Renal cortex interstitium (tissue), 11 donors: ENCODE measurements around the gene PHLDA3. TPM values are rescaled to one million over a fixed set of nuclear protein-coding genes. Genes with fewer than 3 reads are reported as not detected.
A peak's percentile ranks its signal among the peaks of the same experiment; 100 is the strongest.
"Not testable (repeated sequence)": the region's sequence is repeated elsewhere in the genome, so short reads cannot be mapped to it uniquely, and the experiment has no call there.

ENCODE experiments used
- DNase-seq, 11 donors: peaks; one replicate each; pipeline ENCODE4 v3.0.0-alpha.2; 2013; ENCODE audit warnings: low read depth in 9 of 11, low spot score in 4 of 11; ENCODE audit errors: extremely low read depth in 1 of 11
- polyA plus RNA-seq, 3 donors: library from polyadenylated mRNA; unstranded; fragments of 120-200 nt; gene quantifications; one replicate each; pipeline ENCODE4 v1.2.1, GENCODE V29; 2013; ENCODE audit not compliant: insufficient read length in 3 of 3

PHLDA3 gene
- polyA plus RNA-seq, 3 donors = 8.3 to 15.4 (median 11.7) TPM

DNA sequence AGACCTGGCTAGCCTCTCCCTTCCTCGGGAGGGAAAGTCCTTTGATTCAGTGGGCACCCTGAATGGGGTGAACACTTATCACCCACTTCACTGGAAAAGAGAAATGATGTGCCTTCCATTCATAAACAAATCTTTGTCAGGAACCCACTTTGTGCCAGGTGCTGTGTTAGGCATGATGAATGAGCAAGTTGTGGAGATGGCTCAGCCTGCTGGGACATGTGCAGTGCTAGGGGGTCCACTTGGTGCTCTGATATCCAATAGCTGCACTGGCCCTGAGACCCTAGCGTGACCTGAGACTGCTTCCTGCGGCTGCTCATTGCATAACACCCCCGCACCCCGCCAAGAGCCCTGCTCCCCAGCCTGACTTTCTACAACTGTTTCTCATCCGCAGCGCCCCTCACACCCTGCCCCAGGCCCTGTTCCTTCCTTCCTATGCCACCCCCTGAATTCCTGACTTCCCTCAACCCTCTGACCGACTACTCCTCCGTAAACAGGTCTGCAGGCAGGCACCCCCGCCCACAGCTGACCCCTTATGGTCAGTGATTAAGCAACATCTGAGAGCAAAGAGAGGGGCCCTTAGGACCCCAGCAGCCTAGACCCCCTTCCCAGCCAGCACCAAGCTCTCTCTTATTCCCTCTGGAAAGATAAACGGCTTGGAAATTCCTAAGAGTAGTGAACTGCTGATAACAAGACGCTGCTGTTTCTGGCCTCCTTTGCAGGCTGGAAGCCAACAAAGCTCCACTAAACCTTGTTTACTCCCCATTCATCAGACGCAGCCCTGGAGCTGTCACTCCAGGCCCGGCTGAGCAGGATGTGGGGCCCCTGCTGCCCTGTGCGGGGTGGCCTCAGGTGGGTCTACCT, 25.0 kb upstream of the PHLDA3 start:
- DNase-seq = peak in 4 of 11 donors; percentile 79 to 87 (median 84)

DNA sequence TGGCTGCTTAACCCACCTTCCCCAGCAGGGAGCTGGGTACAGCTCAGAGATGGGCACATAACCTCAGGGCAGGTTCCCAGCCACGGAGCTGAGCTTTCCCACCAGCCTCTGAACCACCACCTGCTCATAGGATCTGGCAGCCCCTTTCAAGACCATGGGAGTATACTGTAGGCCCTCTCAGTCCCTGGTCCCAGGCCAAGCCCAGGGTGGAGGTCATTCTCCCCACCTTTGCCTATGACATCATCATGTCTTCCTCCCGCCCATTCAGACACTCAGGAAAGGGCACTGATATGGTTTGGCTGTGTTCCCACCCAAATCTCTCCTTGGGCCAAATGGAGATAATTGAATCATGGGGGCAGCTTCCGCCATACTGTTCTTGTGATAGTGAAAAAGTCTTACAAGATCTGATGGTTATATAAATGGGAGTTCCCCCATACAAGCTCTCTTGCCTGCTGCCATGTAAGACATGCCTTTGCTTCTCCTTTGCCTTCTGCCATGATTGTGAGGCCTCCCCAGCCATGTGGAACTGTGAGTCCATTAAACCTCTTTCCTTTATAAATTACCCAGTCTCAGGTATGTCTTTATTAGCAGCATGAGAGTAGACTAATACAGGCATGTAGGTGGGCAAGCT, 24.2 kb upstream of the PHLDA3 start:
- not testable (repeated sequence) for DNase-seq

DNA sequence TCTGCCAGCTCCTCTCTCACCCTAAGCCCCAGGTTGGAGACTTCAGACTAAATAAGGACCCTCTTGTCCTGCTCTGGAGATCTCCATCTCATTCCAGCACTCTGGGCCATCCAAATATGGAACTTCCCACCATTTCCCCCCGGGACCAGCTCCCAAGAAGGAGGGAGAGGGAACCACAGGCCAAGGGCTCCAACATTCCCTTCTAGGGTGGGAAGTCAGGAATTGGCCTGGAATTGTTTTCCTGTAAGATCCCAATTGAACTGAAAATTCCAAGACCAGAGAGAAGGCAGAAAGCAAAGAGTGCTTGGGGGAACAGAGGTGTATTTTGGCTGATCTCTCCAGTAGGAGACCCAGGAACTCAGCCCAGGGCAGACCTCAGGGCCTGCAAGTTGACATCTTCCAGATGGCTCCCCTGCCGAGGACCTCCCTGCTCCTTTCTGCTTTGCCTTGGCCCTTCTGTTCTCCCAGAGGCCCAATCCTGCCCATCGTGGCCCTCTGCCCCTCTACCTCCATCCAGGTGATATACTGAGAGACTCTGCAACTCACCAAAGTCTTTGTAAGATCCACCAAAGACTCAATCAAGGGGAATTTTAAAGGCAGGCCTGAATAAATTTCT, 23.0 kb upstream of the PHLDA3 start:
- no peak for DNase-seq

DNA sequence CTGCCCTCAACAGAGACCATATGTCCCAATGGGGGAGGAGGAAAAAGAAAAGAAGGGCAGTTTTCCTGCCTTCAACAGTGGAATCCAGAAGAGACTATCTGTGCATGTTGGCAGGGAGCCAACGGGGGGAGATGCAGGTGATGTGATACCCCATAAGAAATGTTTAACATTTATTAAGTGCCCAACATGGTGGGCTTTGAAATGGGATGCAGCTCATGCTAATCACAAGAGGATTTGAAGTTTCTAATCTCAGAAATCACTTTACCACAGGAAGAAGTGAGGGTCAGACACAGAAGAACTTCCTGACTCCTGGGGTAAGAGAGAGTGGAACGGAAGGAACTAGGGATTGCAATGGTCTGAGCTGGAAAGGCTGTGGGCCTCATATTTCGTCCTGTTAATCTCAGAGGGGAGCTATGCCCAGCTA, 21.7 kb upstream of the PHLDA3 start:
- DNase-seq = no peak

DNA sequence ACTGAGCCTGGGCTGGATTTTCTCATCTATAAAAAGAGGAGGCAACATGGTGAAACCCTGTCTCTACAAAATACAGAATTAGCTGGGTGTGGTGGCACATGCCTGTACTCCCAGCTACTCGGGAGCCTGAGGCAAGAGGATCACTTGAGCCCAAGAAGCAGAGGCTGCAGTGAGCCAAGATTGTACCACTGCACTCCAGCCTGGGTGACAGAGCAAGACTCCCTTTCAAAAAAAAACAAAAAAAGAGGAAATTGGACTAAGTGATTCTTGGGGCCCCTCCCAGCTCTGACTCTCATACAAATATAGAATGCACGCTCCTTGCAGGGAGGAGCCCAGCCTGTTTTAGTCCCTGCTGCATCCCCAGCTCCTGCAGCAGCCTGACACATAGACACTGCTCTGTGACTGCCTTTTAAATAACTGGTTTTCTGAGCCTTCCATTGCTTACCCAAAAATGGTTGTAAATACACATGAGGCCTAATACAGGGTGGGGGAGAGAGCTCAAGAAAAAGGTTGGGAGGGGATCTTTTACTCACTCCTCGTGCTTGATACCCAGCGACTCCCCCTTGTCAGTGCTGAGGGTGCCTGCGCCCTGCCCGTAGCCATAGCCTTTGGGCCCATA, 20.8 kb upstream of the PHLDA3 start:
- DNase-seq = no peak

DNA sequence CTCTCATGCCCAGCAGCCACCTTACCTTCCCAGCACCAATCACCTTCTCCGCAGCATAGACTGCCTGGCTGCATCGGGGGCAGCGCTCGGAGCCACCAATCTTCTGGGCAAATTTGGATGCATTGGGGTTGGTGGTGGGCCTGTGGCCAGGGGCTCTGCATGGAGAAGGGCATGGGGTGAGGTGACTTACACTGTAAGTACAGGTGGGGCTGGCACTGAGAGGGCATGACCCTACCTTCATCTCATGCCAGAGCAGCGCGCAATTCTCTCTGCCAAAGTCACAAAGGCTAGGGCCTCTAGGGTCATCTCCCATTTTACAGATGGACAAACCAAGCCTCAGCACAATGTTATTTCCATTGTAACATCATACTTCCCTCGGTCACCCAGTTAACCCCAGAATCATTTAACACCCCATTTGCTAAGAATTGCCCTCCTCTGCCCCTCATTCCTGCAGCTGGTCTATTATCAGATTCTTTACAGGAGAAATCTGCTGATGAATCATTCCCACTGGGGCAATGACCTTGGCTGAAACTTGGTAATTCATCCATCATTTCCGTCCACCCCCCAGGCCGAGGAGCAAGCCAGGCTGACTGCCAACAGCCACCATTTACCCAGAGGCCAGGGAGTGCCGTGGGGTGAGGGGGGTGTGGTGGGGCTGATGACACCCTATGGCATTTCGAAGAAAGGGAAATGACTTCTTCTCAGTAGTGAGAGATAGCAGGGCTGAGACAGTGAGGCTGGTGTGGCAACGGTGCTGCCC, 20.0 kb upstream of the PHLDA3 start:
- DNase-seq = no peak

DNA sequence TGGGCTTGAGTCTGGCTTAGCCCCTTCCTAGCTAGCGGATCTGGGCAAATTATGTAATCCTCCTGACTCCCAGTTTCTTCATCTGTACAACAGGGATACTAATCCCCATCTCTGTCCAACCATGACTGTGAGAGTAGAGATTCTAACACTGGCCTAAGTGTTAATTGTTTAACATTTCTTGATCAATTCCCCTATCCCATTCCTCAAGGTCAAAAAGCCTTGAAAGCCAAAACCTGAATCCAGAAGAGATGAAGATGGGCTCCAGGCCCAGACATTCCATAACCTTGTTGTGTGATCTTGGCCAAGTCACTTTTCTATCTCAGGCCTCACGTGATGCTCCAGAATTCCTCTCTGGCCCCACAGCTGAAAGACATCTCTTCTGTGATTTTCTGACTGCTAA, 18.8 kb upstream of the PHLDA3 start:
- DNase-seq = no peak

DNA sequence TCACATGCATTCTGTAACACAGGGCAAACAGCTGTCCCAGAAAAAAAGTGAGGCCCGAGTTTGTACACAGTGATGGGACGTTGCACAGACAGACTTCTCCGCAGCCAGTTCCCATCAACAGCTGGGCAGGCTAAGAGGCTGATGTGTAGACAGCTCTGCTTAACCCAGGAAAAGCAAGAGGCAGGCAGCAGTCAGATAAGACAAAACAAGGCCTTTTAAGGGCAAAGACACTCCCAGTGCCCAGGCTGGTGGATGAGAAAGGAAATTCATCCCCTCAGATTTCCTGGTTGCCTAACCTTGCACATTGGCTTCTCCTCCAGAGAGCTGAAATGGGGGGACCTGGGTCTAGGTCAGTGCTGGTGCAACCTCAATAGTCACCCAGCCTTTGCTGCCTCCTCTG, 17.2 kb upstream of the PHLDA3 start:
- no peak for DNase-seq

DNA sequence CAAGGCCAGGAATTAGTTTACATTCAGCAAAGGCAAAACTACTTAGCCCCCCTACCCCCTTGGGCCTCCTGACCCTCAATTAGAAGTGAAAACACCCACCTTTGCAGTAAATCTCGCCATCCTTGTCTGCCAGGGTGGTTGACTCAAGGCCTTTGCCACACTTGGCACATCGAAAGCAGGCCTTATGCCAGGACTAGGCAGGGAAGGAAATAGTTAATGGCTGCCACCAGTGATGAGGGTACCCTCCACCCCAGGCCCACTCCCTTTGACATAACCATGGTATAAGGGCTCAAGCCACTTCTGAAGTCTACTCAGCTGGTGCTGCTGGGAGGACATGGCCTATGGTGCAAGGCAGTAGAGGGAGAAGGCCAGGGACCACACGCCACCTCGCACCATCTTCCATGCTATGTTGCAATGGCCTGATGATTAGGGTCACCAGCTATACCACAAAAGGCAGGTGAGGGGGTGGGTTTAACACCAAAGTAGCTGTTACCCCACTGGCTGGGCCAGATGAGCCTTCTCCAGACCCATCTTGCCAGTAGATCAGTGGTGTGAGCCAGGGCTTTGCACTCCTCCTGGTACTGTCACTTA, 16.3 kb upstream of the PHLDA3 start:
- no peak for DNase-seq

DNA sequence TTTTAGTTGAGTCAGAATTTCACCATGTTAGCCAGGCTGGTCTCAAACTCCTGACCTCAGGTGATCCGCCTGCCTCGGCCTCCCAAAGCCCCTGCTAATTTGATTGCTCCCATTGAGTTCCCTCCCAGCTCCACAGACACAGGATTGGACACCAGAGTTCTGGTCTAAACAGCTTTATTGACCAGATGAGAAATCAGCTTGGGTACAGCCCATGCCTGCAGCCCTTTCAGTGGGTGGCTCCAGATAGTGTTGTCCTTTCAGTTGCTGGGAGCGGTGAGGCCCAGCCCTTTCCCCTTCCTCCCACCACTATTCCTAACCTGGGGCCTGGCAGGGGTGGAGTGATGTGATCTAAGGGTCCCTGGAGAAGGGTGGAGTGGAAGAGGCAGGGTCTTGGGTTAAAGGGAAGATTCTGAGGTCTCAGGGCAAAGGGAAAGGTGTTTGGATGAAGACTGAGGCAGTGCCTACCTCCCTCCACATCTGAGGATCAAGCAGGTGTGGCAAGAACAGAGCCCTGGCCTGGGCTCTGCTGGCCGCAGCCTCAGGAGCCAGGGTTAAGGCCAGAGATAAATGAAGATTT, 14.5 kb upstream of the PHLDA3 start:
- no peak for DNase-seq

DNA sequence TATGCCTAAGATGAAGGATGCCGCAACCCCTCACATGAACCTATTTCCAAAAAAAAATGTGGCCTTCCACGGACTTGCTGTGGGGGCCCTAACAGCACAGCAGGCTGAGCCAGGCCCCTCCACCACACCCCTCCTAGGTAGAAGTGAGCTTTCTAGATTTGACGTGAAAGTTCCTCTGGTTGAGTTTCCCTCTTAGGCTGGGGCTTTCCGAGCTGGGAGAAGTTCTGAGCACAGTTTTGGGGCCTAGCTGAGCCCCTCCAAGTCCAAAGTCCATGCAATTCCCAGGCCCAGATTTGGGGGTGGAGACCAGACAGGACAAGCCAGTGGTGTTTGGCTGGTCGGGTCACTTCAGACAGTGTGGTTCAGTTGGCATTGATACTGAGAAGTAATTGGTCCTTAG, 13.8 kb upstream of the PHLDA3 start:
- no peak for DNase-seq

DNA sequence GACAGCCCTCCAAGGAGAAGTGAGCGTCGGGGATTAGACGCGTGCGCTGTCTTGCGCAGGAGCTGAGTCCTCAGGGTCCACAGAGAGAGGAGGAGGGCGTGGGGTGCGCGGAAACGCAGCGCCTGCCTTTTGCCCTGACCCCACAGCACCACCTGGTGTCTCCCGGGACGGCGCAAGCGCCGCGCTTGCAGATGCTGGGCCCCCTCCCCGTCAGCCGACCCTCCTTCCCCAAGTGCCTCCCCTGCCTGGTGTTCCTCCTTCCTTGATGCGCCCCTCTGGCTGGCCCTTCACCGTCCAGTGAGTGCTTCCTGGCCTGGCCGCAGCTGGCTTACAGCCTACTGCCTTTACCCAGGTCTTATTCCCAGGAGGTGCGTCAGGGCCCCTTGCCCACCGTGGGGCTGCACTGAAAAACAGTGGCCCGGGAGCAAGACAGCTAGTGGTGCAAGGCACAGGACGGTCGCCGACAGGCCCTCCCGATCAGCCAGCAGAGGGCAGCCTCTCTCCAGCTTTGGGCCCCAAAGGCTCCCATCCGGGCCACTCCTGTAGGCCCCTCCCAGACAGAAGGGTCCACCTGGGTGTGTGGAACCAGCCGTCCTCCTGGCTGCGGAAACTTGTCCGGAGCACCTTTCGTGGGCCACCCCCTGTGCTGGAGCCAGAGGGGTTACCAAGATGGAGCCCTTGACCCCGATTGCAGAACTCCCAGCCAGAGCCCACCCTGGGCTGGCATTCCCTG, 12.9 kb upstream of the PHLDA3 start:
- peak in 2 of 11 donors; percentile 77 to 80 for DNase-seq

DNA sequence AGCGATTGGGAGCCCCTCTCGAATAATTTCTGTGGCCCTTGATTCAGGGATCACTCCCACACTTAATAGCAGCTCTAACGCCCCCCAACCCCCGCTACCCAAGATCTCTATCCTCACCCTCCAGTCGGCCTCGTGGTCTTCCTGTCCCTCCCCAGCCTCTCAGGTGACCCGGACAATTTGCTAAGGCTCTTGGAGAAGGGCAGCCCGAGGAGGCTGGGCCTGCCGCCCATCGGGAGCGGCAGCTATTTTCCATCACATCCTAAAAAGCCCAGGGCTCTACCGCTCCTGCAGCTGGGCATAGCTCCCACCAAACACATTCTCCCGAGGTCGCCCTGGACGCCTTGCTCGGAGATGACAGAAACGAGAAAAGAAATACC, 12.0 kb upstream of the PHLDA3 start:
- no peak for DNase-seq

DNA sequence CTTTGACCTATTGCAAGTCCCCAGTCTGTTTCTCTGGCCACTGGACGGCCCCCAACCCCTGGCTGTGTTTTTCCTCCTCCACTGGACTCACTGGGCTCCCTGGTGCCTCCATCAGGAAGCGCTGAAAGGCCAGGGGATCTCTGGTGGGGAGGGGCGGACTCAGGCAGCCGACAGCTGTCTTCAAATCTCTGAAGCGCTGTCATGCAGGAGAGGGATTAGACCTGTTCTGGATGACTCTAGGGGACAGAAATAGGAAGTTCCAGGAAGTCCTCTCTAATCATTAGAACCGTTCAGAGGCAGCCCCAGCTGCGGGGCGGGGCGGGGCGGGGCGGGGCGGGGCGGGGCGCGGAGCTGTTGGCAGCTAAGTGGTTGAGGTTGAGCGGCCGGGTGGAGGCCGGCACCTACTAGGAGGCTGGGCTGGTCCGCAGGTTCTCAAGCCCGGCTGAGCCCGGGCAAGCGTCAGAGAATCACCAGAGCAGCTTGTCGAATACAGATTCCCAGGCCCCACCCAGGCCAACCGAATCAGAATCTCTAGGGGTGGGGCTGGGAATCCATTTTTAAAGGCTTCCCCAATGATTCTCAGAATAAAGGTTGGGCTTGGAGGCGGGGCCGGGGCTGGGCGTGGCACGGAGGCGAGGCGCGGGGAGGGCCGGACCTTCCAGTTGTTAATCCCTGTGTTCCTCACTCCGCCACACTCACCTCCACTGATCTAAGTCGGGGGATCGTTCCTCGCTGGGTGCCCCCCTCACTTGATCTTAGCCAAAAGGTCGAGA, 11.4 kb upstream of the PHLDA3 start:
- DNase-seq = no peak

DNA sequence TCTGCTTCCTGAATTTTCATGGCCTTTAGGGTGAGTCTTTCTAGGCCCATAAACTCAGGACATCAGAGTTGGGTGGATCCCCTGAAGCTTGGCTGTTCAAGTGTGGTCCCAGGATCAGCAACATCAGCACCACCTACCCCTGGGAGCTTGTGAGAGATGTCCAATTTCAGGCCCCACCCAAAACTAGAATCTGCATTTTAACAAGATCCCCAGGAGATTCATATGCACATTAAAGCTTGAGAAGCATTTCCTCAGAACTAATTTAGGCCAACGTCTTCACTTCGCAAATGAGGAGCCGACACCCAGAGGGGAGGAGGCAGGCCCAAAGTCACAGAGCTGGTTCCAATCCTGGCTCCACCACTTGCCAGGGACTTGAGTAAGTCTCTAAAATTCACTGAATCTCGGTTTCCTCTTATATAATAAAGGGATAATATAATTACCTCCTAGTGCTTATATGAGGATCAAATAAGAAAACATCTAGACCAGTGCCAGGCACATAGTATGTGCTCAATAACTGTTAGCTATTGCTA, 10.3 kb upstream of the PHLDA3 start:
- DNase-seq = no peak

DNA sequence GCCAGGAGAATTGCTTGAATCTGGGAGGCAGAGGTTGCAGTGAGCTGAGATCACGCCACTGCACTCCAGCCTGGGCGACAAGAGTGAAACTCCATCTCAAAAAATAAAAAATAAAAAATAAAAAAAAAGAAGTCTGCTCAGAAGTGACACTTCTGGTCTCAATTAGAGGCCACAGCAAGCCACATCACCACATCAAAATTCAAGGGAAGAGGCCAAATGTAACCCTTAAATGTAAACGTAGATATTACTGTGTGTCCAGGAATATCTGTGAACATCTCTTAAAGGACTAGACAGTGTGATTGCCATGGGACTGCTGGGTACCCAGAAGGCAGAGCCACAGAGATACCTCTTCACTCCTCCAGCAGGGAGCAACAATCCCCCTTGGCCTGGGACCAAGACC, 9.7 kb upstream of the PHLDA3 start:
- DNase-seq = not testable (repeated sequence)
